IgD-negative memory B cell (primary cell): ENCODE results near the gene NRL. TPM values are rescaled to one million over a fixed set of nuclear protein-coding genes. Genes with fewer than 3 reads are reported as not detected.

ENCODE experiments used
- H3K27ac Mint-ChIP-seq, 3 donors: one replicate each; pipeline ENCODE4 v1.8.0; 2020 to 2022; ENCODE audit warnings: mild to moderate bottlenecking in 3 of 3, mixed read lengths in 3 of 3, moderate library complexity in 1 of 3
- H3K27me3 Mint-ChIP-seq: one replicate; pipeline ENCODE4 v1.8.0; 2021; ENCODE audit warnings: mixed read lengths
- H3K36me3 Mint-ChIP-seq: one replicate; pipeline ENCODE4 v1.8.0; 2020; ENCODE audit warnings: mild to moderate bottlenecking, mixed read lengths
- H3K4me1 Mint-ChIP-seq, 3 donors: one replicate each; pipeline ENCODE4 v1.8.0; 2020 to 2022; ENCODE audit warnings: mixed read lengths in 3 of 3, mild to moderate bottlenecking in 1 of 3
- H3K4me3 Mint-ChIP-seq, 4 donors: one replicate each; pipeline ENCODE4 v1.8.0; 2020 to 2022; ENCODE audit warnings: mild to moderate bottlenecking in 4 of 4, mixed read lengths in 4 of 4, moderate library complexity in 3 of 4
- H3K9me3 Mint-ChIP-seq, 3 donors: one replicate each; pipeline ENCODE4 v1.8.0; 2020 to 2021; ENCODE audit warnings: mixed read lengths in 3 of 3, mild to moderate bottlenecking in 1 of 3
- polyA plus RNA-seq: library from polyadenylated mRNA; unstranded; fragments of 300-500 nt; fragmentation: Illumina TruSeq; gene quantifications from one replicate; pipeline ENCODE4 v1.2.3, GENCODE V29; 2021

Gene NRL
- polyA plus RNA-seq, 1 donor from 2014 or later, result 2.6 TPM

- Mint-ChIP-seq H3K4me3 (no peak overlapping the region), H3K27ac (peak overlapping the region in 1 of 3 donors; percentile 50), H3K27me3 (no peaks in the 10 kb centered on the region), H3K36me3 (peaks cover 3% of the 10 kb centered on the region), H3K9me3 (no peaks in the 10 kb centered on the region), H3K4me1 (peaks cover 0 to 4% (median 0%) of the 10 kb centered on the region in 3 donors)
These were observed 11.3 kb downstream of the NRL start for GRCh38 chr14:24103451-24103850.

GRCh38 chr14:24102357-24103048, 12.2 kb downstream of the NRL start:
- peaks cover 3% of the 10 kb centered on the region for H3K36me3 Mint-ChIP-seq
- peaks cover 0 to 2% (median 0%) of the 10 kb centered on the region in 3 donors for H3K4me1 Mint-ChIP-seq
- no peak overlapping the region for H3K4me3 Mint-ChIP-seq
- H3K9me3 Mint-ChIP-seq, result no peaks in the 10 kb centered on the region
- no peaks in the 10 kb centered on the region for H3K27me3 Mint-ChIP-seq
- H3K27ac Mint-ChIP-seq, result no peak overlapping the region

- Mint-ChIP-seq H3K9me3 (no peaks in the 10 kb centered on the region), H3K27ac (peak overlapping the region in 2 of 3 donors; percentile 35 to 50), H3K27me3 (no peaks in the 10 kb centered on the region), H3K4me1 (peaks cover 4 to 6% (median 5%) of the 10 kb centered on the region in 3 donors), H3K4me3 (no peak overlapping the region), H3K36me3 (peaks cover 3% of the 10 kb centered on the region)
These were observed 13.7 kb downstream of the NRL start for GRCh38 chr14:24100982-24101494.

GRCh38 chr14:24100197-24100981, 14.4 kb downstream of the NRL start:
- no peaks in the 10 kb centered on the region for H3K27me3 Mint-ChIP-seq
- H3K36me3 Mint-ChIP-seq, result peaks cover 5% of the 10 kb centered on the region
- peak overlapping the region in 1 of 4 donors; percentile 24 for H3K4me3 Mint-ChIP-seq
- H3K27ac Mint-ChIP-seq, result peak overlapping the region in 1 of 3 donors; percentile 35
- H3K4me1 Mint-ChIP-seq, result peaks cover 9 to 10% (median 10%) of the 10 kb centered on the region in 3 donors
- no peaks in the 10 kb centered on the region for H3K9me3 Mint-ChIP-seq

GRCh38 chr14:24098927-24099813, 15.6 kb downstream of the NRL start:
- no peaks in the 10 kb centered on the region for H3K9me3 Mint-ChIP-seq
- H3K36me3 Mint-ChIP-seq, result peaks cover 2% of the 10 kb centered on the region
- H3K27me3 Mint-ChIP-seq, result no peaks in the 10 kb centered on the region
- peaks cover 10 to 17% (median 11%) of the 10 kb centered on the region in 3 donors for H3K4me1 Mint-ChIP-seq
- peak overlapping the region in 1 of 4 donors; percentile 24 for H3K4me3 Mint-ChIP-seq
- H3K27ac Mint-ChIP-seq, result no peak overlapping the region

GRCh38 chr14:24098229-24098926, 16.4 kb downstream of the NRL start:
- Mint-ChIP-seq H3K4me1 (peaks cover 10 to 19% (median 12%) of the 10 kb centered on the region in 3 donors), H3K4me3 (peak overlapping the region in 1 of 4 donors; percentile 28), H3K9me3 (no peaks in the 10 kb centered on the region), H3K27ac (no peak overlapping the region), H3K27me3 (no peaks in the 10 kb centered on the region), H3K36me3 (peaks cover 2% of the 10 kb centered on the region)

GRCh38 chr14:24096545-24097181, 18.1 kb downstream of the NRL start:
- Mint-ChIP-seq H3K27me3 (no peaks in the 10 kb centered on the region), H3K9me3 (no peaks in the 10 kb centered on the region), H3K36me3 (peaks cover 2% of the 10 kb centered on the region), H3K4me3 (peak overlapping the region; percentile 12 to 75 (median 46)), H3K4me1 (peaks cover 10 to 22% (median 18%) of the 10 kb centered on the region in 3 donors), H3K27ac (peak overlapping the region in 1 of 3 donors; percentile 59)

- Mint-ChIP-seq H3K9me3 (no peaks in the 10 kb centered on the region), H3K36me3 (peaks cover 2% of the 10 kb centered on the region), H3K27ac (peak overlapping the region; percentile 84 to 98 (median 85)), H3K27me3 (no peaks in the 10 kb centered on the region), H3K4me1 (peaks cover 13 to 25% (median 22%) of the 10 kb centered on the region in 3 donors), H3K4me3 (peak overlapping the region; percentile 81 to 98 (median 96))
These were observed 19.3 kb downstream of the NRL start for GRCh38 chr14:24095271-24096068.

GRCh38 chr14:24094841-24095270, 19.9 kb downstream of the NRL start:
- Mint-ChIP-seq H3K4me1 (peaks cover 15 to 26% (median 24%) of the 10 kb centered on the region in 3 donors), H3K9me3 (no peaks in the 10 kb centered on the region), H3K27ac (peak overlapping the region; percentile 84 to 98 (median 85)), H3K4me3 (peak overlapping the region; percentile 81 to 98 (median 96)), H3K36me3 (peaks cover 2% of the 10 kb centered on the region), H3K27me3 (no peaks in the 10 kb centered on the region)

GRCh38 chr14:24093901-24094840, 20.6 kb downstream of the NRL start, which contains the start of gene PCK2:
Gene PCK2 (plus strand): TSS chr14:24094311. CDS start chr14:24094406, 95 bp downstream.
- H3K27ac Mint-ChIP-seq, result peak within 1 kb of the TSS; percentile 84 to 98 (median 85)
- H3K27me3 Mint-ChIP-seq, result no peaks in the 10 kb centered on the region
- peak within 1 kb of the TSS; percentile 81 to 98 (median 96) for H3K4me3 Mint-ChIP-seq
- H3K4me1 Mint-ChIP-seq, result peaks cover 15 to 29% (median 26%) of the 10 kb centered on the region in 3 donors
- H3K36me3 Mint-ChIP-seq, result peaks cover 2% of the 10 kb centered on the region
- no peaks in the 10 kb centered on the region for H3K9me3 Mint-ChIP-seq

GRCh38 chr14:24093207-24093900, 21.4 kb downstream of the NRL start:
- peaks cover 2% of the 10 kb centered on the region for H3K36me3 Mint-ChIP-seq
- peak overlapping the region; percentile 81 to 98 (median 96) for H3K4me3 Mint-ChIP-seq
- H3K4me1 Mint-ChIP-seq, result peaks cover 15 to 29% (median 26%) of the 10 kb centered on the region in 3 donors
- no peaks in the 10 kb centered on the region for H3K9me3 Mint-ChIP-seq
- H3K27me3 Mint-ChIP-seq, result no peaks in the 10 kb centered on the region
- peak overlapping the region; percentile 84 to 93 (median 85) for H3K27ac Mint-ChIP-seq
